GM18519 (cell line): Measurements from ENCODE around the gene SIN3B.
"Not testable (repeated sequence)": the region's sequence is repeated elsewhere in the genome, so short reads cannot be mapped to it uniquely, and the experiment has no call there.

Source experiments
- ATAC-seq: cut with Tn5 transposase; IDR thresholded peaks from one replicate; pipeline ENCODE4 v1.9.1; 2021; ENCODE audit warnings: mild to moderate bottlenecking, moderate library complexity; ENCODE audit not compliant: unreplicated experiment, low FRiP score

Gene SIN3B

GRCh38 chr19:16862826-16863415 lies 33.7 kb downstream of the SIN3B start:
- ATAC-seq, result no peak

GRCh38 chr19:16867211-16867610 lies 38.0 kb downstream of the SIN3B start:
- ATAC-seq, result no peak

- ATAC-seq, result no peak
These were observed 39.4 kb downstream of the SIN3B start for GRCh38 chr19:16868423-16869130.

GRCh38 chr19:16869331-16869972 lies 40.3 kb downstream of the SIN3B start:
- ATAC-seq, result no peak

- no peak for ATAC-seq
These were observed 42.7 kb downstream of the SIN3B start for GRCh38 chr19:16871871-16872270.

- ATAC-seq, result no peak
These were observed 43.5 kb downstream of the SIN3B start for GRCh38 chr19:16872728-16873127.

- ATAC-seq, result no peak
These were observed 44.4 kb downstream of the SIN3B start for GRCh38 chr19:16873594-16873993.

- ATAC-seq, result no peak
These were observed 45.2 kb downstream of the SIN3B start for GRCh38 chr19:16874250-16874977.

GRCh38 chr19:16874978-16875299 lies 45.7 kb downstream of the SIN3B start:
- ATAC-seq, result not testable (repeated sequence)

GRCh38 chr19:16875584-16876555 lies 46.7 kb downstream of the SIN3B start:
- ATAC-seq, result no peak

- no peak for ATAC-seq
These were observed 47.7 kb downstream of the SIN3B start for GRCh38 chr19:16876904-16877361.

GRCh38 chr19:16877581-16877980 lies 48.4 kb downstream of the SIN3B start:
- no peak for ATAC-seq

- ATAC-seq, result no peak
These were observed 49.2 kb downstream of the SIN3B start for GRCh38 chr19:16878181-16878965.

- ATAC-seq, result no peak
These were observed 51.8 kb downstream of the SIN3B start for GRCh38 chr19:16880884-16881554.

GRCh38 chr19:16882146-16882545 lies 52.9 kb downstream of the SIN3B start:
- ATAC-seq, result no peak

- no peak for ATAC-seq
These were observed 54.3 kb downstream of the SIN3B start for GRCh38 chr19:16883522-16883921.

GRCh38 chr19:16885166-16885565 lies 56.0 kb downstream of the SIN3B start:
- no peak for ATAC-seq

GRCh38 chr19:16886305-16886880 lies 57.2 kb downstream of the SIN3B start:
- no peak for ATAC-seq
